Measurements from ENCODE around the gene PDZD2. TPM values are rescaled to one million over a fixed set of nuclear protein-coding genes. Genes with fewer than 3 reads are reported as not detected.
"Not testable (repeated sequence)": the region's sequence is repeated elsewhere in the genome, so short reads cannot be mapped to it uniquely, and the experiment has no call there.

PDZD2 gene
- total RNA-seq, 1 donor from 2014 or later = 42.7 TPM

- intact Hi-C loops (cut with DNase I) = no loop called here
These were observed 43.1 kb downstream of the PDZD2 start for GRCh38 chr5:31682025-31682424.

GRCh38 chr5:31682851-31683250 is 43.9 kb downstream of the PDZD2 start:
- H3K27ac ChIP-seq = no peak overlapping the region
- no peaks in the 10 kb centered on the region for H3K9me3 ChIP-seq
- no peaks in the 10 kb centered on the region for H3K36me3 ChIP-seq
- no peaks in the 10 kb centered on the region for H3K4me1 ChIP-seq
- TF ChIP-seq CTCF (IDR thresholded peaks at IDR 0.05) (no peak), POLR2A (IDR thresholded peaks at IDR 0.05) (no peak)
- no peak overlapping the region for H3K4me3 ChIP-seq
- no peaks in the 10 kb centered on the region for H3K27me3 ChIP-seq
- intact Hi-C loops (cut with DNase I) = no loop called here
- DNase-seq (ENCODE audit: extremely low spot score in 2 of 2) = no peak

More at GRCh38 chr5:31682025-31682424, 43.1 kb downstream of the PDZD2 start:
- no peaks in the 10 kb centered on the region for H3K36me3 ChIP-seq
- H3K4me3 ChIP-seq = no peak overlapping the region
- no peak for DNase-seq (ENCODE audit: extremely low spot score in 2 of 2)
- no peak overlapping the region for H3K27ac ChIP-seq
- no peaks in the 10 kb centered on the region for H3K9me3 ChIP-seq
- no peaks in the 10 kb centered on the region for H3K27me3 ChIP-seq
- no peak for TF ChIP-seq POLR2AphosphoS5 (IDR thresholded peaks at IDR 0.05; ENCODE audit: insufficient read depth in 1 of 2, low read depth in 1 of 2)
- no peak for TF ChIP-seq CTCF (IDR thresholded peaks at IDR 0.05)
- no peaks in the 10 kb centered on the region for H3K4me1 ChIP-seq

- intact Hi-C loops (cut with DNase I) = no loop called here
- H3K9me3 ChIP-seq = no peaks in the 10 kb centered on the region
- H3K36me3 ChIP-seq = no peaks in the 10 kb centered on the region
- H3K27me3 ChIP-seq = no peaks in the 10 kb centered on the region
- no peak overlapping the region for H3K27ac ChIP-seq
- no peaks in the 10 kb centered on the region for H3K4me1 ChIP-seq
- TF ChIP-seq CTCF (IDR thresholded peaks at IDR 0.05) (no peak), POLR2A (IDR thresholded peaks at IDR 0.05) (no peak), POLR2AphosphoS5 (IDR thresholded peaks at IDR 0.05; ENCODE audit: insufficient read depth in 1 of 2, low read depth in 1 of 2) (no peak)
- H3K4me3 ChIP-seq = no peak overlapping the region
- DNase-seq (ENCODE audit: extremely low spot score in 2 of 2) = no peak
These were observed 49.7 kb downstream of the PDZD2 start for GRCh38 chr5:31688515-31689092.

- intact Hi-C loops (cut with DNase I); H3K9me3 ChIP-seq; H3K4me1 ChIP-seq; H3K27me3 ChIP-seq; H3K4me3 ChIP-seq; H3K36me3 ChIP-seq; DNase-seq (ENCODE audit: extremely low spot score in 2 of 2); H3K27ac ChIP-seq: not testable (repeated sequence)
These were observed 52.5 kb downstream of the PDZD2 start for GRCh38 chr5:31691408-31691807.

- intact Hi-C loops (cut with DNase I) = no loop called here
These were observed 53.8 kb downstream of the PDZD2 start for GRCh38 chr5:31692561-31693221.

More at GRCh38 chr5:31692561-31693221, 53.8 kb downstream of the PDZD2 start:
- TF ChIP-seq POLR2AphosphoS5 (IDR thresholded peaks at IDR 0.05; ENCODE audit: insufficient read depth in 1 of 2, low read depth in 1 of 2) (no peak), POLR2A (IDR thresholded peaks at IDR 0.05) (no peak), CTCF (IDR thresholded peaks at IDR 0.05) (no peak)
- no peak for DNase-seq (ENCODE audit: extremely low spot score in 2 of 2)
- Histone ChIP-seq H3K27ac (no peak overlapping the region), H3K36me3 (no peaks in the 10 kb centered on the region), H3K9me3 (no peaks in the 10 kb centered on the region), H3K27me3 (no peaks in the 10 kb centered on the region), H3K4me1 (no peaks in the 10 kb centered on the region), H3K4me3 (no peak overlapping the region)

Measured in vagina (tissue), 2 donors.